DOHH2 (cell line): ENCODE measurements around the gene SPINK8.

Source experiments
- H3F3A ChIP-seq: fragments of 200-600 bp; sonication (generic), shearing (Covaris generic); 2 replicates; pipeline ENCODE4 v1.6.0; 2016; ENCODE audit warnings: antibody characterized with exemption, mild to moderate bottlenecking; ENCODE audit not compliant: control insufficient read depth, insufficient read depth
- H3K27ac ChIP-seq: fragments of 200-600 bp; sonication (generic); 2 replicates; pipeline ENCODE4 v1.5.1; 2014; ENCODE audit warnings: low read depth, mild to moderate bottlenecking, low read length, moderate library complexity
- H3K27me3 ChIP-seq: fragments of 200-600 bp; sonication (generic); 2 replicates; pipeline ENCODE4 v1.6.1; 2014; ENCODE audit warnings: mild to moderate bottlenecking, low read length, mixed read lengths; ENCODE audit not compliant: control insufficient read depth
- H3K36me3 ChIP-seq: fragments of 200-600 bp; sonication (generic); 2 replicates; pipeline ENCODE4 v1.6.1; 2014; ENCODE audit warnings: mild to moderate bottlenecking, low read length, moderate library complexity, mixed read lengths; ENCODE audit not compliant: control insufficient read depth
- H3K4me1 ChIP-seq: fragments of 200-600 bp; sonication (generic); 2 replicates; pipeline ENCODE4 v1.6.1; 2014; ENCODE audit warnings: mild to moderate bottlenecking, low read length, mixed read lengths; ENCODE audit not compliant: control insufficient read depth
- H3K4me2 ChIP-seq: fragments of 200-600 bp; sonication (generic); 2 replicates; pipeline ENCODE4 v1.6.0; 2014; ENCODE audit warnings: mild to moderate bottlenecking, low read length, moderate library complexity
- H3K4me3 ChIP-seq: fragments of 200-600 bp; sonication (generic); 2 replicates; pipeline ENCODE4 v1.5.1; 2014; ENCODE audit warnings: mild to moderate bottlenecking, low read length, mixed read lengths
- H3K79me2 ChIP-seq: fragments of 200-600 bp; sonication (generic); 2 replicates; pipeline ENCODE4 v1.6.1; 2014; ENCODE audit warnings: mild to moderate bottlenecking, low read length, mixed read lengths; ENCODE audit not compliant: control insufficient read depth
- H3K9me2 ChIP-seq: fragments of 200-600 bp; sonication (generic); replicated peaks from 2 replicates; pipeline ENCODE4 v1.6.1; 2014; ENCODE audit warnings: mild to moderate bottlenecking, low read length, mixed read lengths; ENCODE audit not compliant: control insufficient read depth
- H3K9me3 ChIP-seq: fragments of 200-600 bp; sonication (generic); 2 replicates; pipeline ENCODE4 v1.6.1; 2014; ENCODE audit warnings: antibody characterized with exemption, low read length, mixed read lengths; ENCODE audit not compliant: control insufficient read depth, insufficient read depth
- H4K20me1 ChIP-seq: fragments of 200-600 bp; sonication (generic); 2 replicates; pipeline ENCODE4 v1.6.0; 2014; ENCODE audit warnings: low read depth, mild to moderate bottlenecking, antibody characterized with exemption, low read length, moderate library complexity; ENCODE audit not compliant: control insufficient read depth, insufficient read depth
- EZH2phosphoT487 ChIP-seq: fragments of 200-600 bp; sonication (generic); IDR thresholded peaks from 2 replicates; pipeline ENCODE4 v1.6.1; 2017; ENCODE audit warnings: borderline replicate concordance, mild to moderate bottlenecking, antibody characterized with exemption, low read length, moderate library complexity, mixed read lengths
- TF ChIP-seq, protein P1 (sequence below): fragments of 200-600 bp; sonication (generic); IDR thresholded peaks from one replicate; pipeline ENCODE4 v1.5.1; 2014; ENCODE audit warnings: antibody characterized with exemption, mild to moderate bottlenecking, low read depth, low read length; ENCODE audit not compliant: poor library complexity, severe bottlenecking

Gene SPINK8

GRCh38 chr3:48258530-48258929 is 74.9 kb downstream of the SPINK8 start:
- Histone ChIP-seq H3K27ac (no peak overlapping the region), H4K20me1 (no peaks in the 10 kb centered on the region), H3K4me3 (no peak overlapping the region), H3K27me3 (no peaks in the 10 kb centered on the region), H3K79me2 (peaks cover 37% of the 10 kb centered on the region), H3K9me3 (no peaks in the 10 kb centered on the region), H3K9me2 (no peaks in the 10 kb centered on the region), H3K4me1 (no peaks in the 10 kb centered on the region), H3K4me2 (no peak overlapping the region), H3K36me3 (peaks cover 81% of the 10 kb centered on the region), H3F3A (0 out of 2 replicates have a peak, but pooled peaks cover 6% of the 10 kb centered on the region)
- TF ChIP-seq, protein P1, sequence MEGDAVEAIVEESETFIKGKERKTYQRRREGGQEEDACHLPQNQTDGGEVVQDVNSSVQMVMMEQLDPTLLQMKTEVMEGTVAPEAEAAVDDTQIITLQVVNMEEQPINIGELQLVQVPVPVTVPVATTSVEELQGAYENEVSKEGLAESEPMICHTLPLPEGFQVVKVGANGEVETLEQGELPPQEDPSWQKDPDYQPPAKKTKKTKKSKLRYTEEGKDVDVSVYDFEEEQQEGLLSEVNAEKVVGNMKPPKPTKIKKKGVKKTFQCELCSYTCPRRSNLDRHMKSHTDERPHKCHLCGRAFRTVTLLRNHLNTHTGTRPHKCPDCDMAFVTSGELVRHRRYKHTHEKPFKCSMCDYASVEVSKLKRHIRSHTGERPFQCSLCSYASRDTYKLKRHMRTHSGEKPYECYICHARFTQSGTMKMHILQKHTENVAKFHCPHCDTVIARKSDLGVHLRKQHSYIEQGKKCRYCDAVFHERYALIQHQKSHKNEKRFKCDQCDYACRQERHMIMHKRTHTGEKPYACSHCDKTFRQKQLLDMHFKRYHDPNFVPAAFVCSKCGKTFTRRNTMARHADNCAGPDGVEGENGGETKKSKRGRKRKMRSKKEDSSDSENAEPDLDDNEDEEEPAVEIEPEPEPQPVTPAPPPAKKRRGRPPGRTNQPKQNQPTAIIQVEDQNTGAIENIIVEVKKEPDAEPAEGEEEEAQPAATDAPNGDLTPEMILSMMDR = no peak
- TF ChIP-seq EZH2phosphoT487 = no peak
